Neural cell (in vitro differentiated cells): ENCODE data around the gene ALMS1. TPM values are rescaled to one million over a fixed set of nuclear protein-coding genes. Genes with fewer than 3 reads are reported as not detected.
"Not testable (repeated sequence)": the region's sequence is repeated elsewhere in the genome, so short reads cannot be mapped to it uniquely, and the experiment has no call there.

Experiments used
- H2AFZ ChIP-seq: fragments of 200-600, 300-800 bp; sonication (generic), shearing (Covaris generic); 2 replicates; pipeline ENCODE4 v1.6.0; 2014; ENCODE audit warnings: low read depth, mild to moderate bottlenecking, antibody characterized with exemption, low read length, moderate library complexity
- H3F3A ChIP-seq: fragments of 200-600 bp; shearing (Covaris generic); 2 replicates; pipeline ENCODE4 v1.6.1; 2016; ENCODE audit warnings: mild to moderate bottlenecking, moderate library complexity, mixed read lengths, antibody characterized with exemption, low read length; ENCODE audit not compliant: insufficient read depth, poor library complexity, severe bottlenecking
- H3K27ac ChIP-seq: fragments of 200-600, 300-800 bp; sonication (generic), shearing (Covaris generic); 2 replicates; pipeline ENCODE4 v1.5.1; 2014; ENCODE audit warnings: mild to moderate bottlenecking, low read length, moderate library complexity
- H3K27me3 ChIP-seq: fragments of 300-800, 200-600 bp; sonication (generic), shearing (Covaris generic); 2 replicates; pipeline ENCODE4 v1.6.0; 2014; ENCODE audit warnings: mild to moderate bottlenecking, low read depth, low read length, moderate library complexity; ENCODE audit not compliant: insufficient read depth
- H3K36me3 ChIP-seq: fragments of 300-800, 200-600 bp; sonication (generic), shearing (Covaris generic); 2 replicates; pipeline ENCODE4 v1.5.1; 2014; ENCODE audit warnings: mild to moderate bottlenecking, antibody characterized with exemption, low read length, moderate library complexity; ENCODE audit not compliant: insufficient read depth
- H3K4me2 ChIP-seq: fragments of 300-800, 200-600 bp; sonication (generic), shearing (Covaris generic); 2 replicates; pipeline ENCODE4 v1.6.0; 2014; ENCODE audit warnings: mild to moderate bottlenecking, low read length
- H3K4me3 ChIP-seq: fragments of 300-800, 200-600 bp; sonication (generic), shearing (Covaris generic); 2 replicates; pipeline ENCODE4 v1.5.1; 2014; ENCODE audit warnings: mild to moderate bottlenecking, low read length, moderate library complexity
- H3K79me2 ChIP-seq: fragments of 200-600 bp; shearing (Covaris generic); replicated peaks from 2 replicates; pipeline ENCODE4 v1.6.0; 2014; ENCODE audit warnings: mild to moderate bottlenecking, low read length, moderate library complexity; ENCODE audit not compliant: insufficient read depth
- H3K9ac ChIP-seq: fragments of 300-800, 200-600 bp; sonication (generic), shearing (Covaris generic); 2 replicates; pipeline ENCODE4 v1.6.1; 2016; ENCODE audit warnings: mild to moderate bottlenecking, low read length, mixed read lengths
- H3K9me2 ChIP-seq: fragments of 200-600 bp; shearing (Covaris generic); 2 replicates; pipeline ENCODE4 v1.6.1; 2016; ENCODE audit warnings: mild to moderate bottlenecking, low read length, mixed read lengths; ENCODE audit not compliant: insufficient read depth
- H3K9me3 ChIP-seq: fragments of 200-600, 300-800 bp; sonication (generic), shearing (Covaris generic); 2 replicates; pipeline ENCODE4 v1.6.1; 2016; ENCODE audit warnings: mild to moderate bottlenecking, mixed run types, low read length, moderate library complexity, mixed read lengths
- H4K20me1 ChIP-seq: fragments of 200-600 bp; shearing (Covaris generic); 2 replicates; pipeline ENCODE4 v1.6.1; 2016; ENCODE audit warnings: mild to moderate bottlenecking, mixed run types; ENCODE audit not compliant: insufficient read depth
- CTCF ChIP-seq: fragments of 450-650 bp; IDR thresholded peaks from 2 replicates; pipeline ENCODE4 v1.5.1; 2014; ENCODE audit warnings: antibody characterized with exemption, mild to moderate bottlenecking, moderate library complexity; ENCODE audit not compliant: poor library complexity, severe bottlenecking
- EP300 ChIP-seq: fragments of 450-650 bp; conservative IDR thresholded peaks from 2 replicates; pipeline ENCODE4 v1.6.1; 2014; ENCODE audit warnings: antibody characterized with exemption, mild to moderate bottlenecking, moderate library complexity; ENCODE audit not compliant: poor library complexity, severe bottlenecking
- EZH2 ChIP-seq: fragments of 200-600, 300-800 bp; shearing (Covaris generic), sonication (generic); IDR thresholded peaks from 2 replicates; pipeline ENCODE4 v1.6.1; 2014; ENCODE audit warnings: antibody characterized with exemption, low read length, borderline replicate concordance, mild to moderate bottlenecking; ENCODE audit not compliant: insufficient read depth, poor library complexity, severe bottlenecking
- MXI1 ChIP-seq: fragments of 450-650 bp; conservative IDR thresholded peaks from 2 replicates; pipeline ENCODE4 v1.6.1; 2014; ENCODE audit warnings: antibody characterized with exemption, mild to moderate bottlenecking; ENCODE audit not compliant: poor library complexity, severe bottlenecking
- POLR2AphosphoS5 ChIP-seq: IDR thresholded peaks from 2 replicates; pipeline ENCODE4 v1.6.1; 2012
- RAD21 ChIP-seq: fragments of 450-650 bp; conservative IDR thresholded peaks from 2 replicates; pipeline ENCODE4 v1.6.1; 2014; ENCODE audit warnings: antibody characterized with exemption, mild to moderate bottlenecking, moderate library complexity
- REST ChIP-seq: IDR thresholded peaks from 2 replicates; pipeline ENCODE4 v1.6.1; 2012; ENCODE audit warnings: borderline replicate concordance
- SMC3 ChIP-seq: fragments of 450-650 bp; conservative IDR thresholded peaks from 2 replicates; pipeline ENCODE4 v1.6.1; 2014; ENCODE audit warnings: antibody characterized with exemption, mild to moderate bottlenecking, moderate library complexity; ENCODE audit not compliant: poor library complexity
- TAF1 ChIP-seq: IDR thresholded peaks from 2 replicates; pipeline ENCODE4 v1.6.1; 2012; ENCODE audit warnings: low read depth
- polyA plus RNA-seq: library from polyadenylated mRNA; depleted of rRNA; stranded (reverse); fragments of >200 nt; gene quantifications from 2 replicates; pipeline ENCODE4 v1.2.3, GENCODE V29; 2014

The ALMS1 gene
- polyA plus RNA-seq, 1 donor from 2014 or later = 12.2 TPM

- H3K9me2 ChIP-seq = no peaks in the 10 kb centered on the region
- no peaks in the 10 kb centered on the region for H3K79me2 ChIP-seq
- H3K27ac ChIP-seq = no peak overlapping the region
- H3K4me3 ChIP-seq = no peak overlapping the region
- TF ChIP-seq TAF1 = no peak
- no peak overlapping the region for H3K4me2 ChIP-seq
- no peaks in the 10 kb centered on the region for H4K20me1 ChIP-seq
- H3K27me3 ChIP-seq = no peaks in the 10 kb centered on the region
- H3K9me3 ChIP-seq = no peaks in the 10 kb centered on the region
- no peak overlapping the region for H3K9ac ChIP-seq
- H3K36me3 ChIP-seq = peaks cover 8% of the 10 kb centered on the region
- H2AFZ ChIP-seq = no peak overlapping the region
- no peaks in the 10 kb centered on the region for H3F3A ChIP-seq
These were observed 130.4 kb downstream of the ALMS1 start for GRCh38 chr2:73516033-73516432.

- Histone ChIP-seq H3K79me2 (no peaks in the 10 kb centered on the region), H3K27ac (no peak overlapping the region), H3K9me2 (no peaks in the 10 kb centered on the region), H3K9ac (no peak overlapping the region), H3K36me3 (peaks cover 9% of the 10 kb centered on the region), H2AFZ (no peak overlapping the region), H3F3A (no peaks in the 10 kb centered on the region), H3K27me3 (no peaks in the 10 kb centered on the region), H3K4me2 (no peak overlapping the region), H3K4me3 (no peak overlapping the region), H3K9me3 (no peaks in the 10 kb centered on the region), H4K20me1 (no peaks in the 10 kb centered on the region)
- TF ChIP-seq CTCF = no peak
- no peak for TF ChIP-seq EP300
- TF ChIP-seq TAF1 = no peak
- TF ChIP-seq RAD21 = no peak
- no peak for TF ChIP-seq POLR2AphosphoS5
- no peak for TF ChIP-seq SMC3
- TF ChIP-seq EZH2 = no peak
- TF ChIP-seq MXI1 = no peak
- no peak for TF ChIP-seq REST
These were observed 143.1 kb downstream of the ALMS1 start for GRCh38 chr2:73528688-73529087.

- H3K27me3 ChIP-seq, H3K36me3 ChIP-seq, H4K20me1 ChIP-seq, H3F3A ChIP-seq, H3K4me3 ChIP-seq, H3K27ac ChIP-seq, H3K9me2 ChIP-seq, H3K4me2 ChIP-seq, H3K9me3 ChIP-seq, H3K79me2 ChIP-seq, H2AFZ ChIP-seq, H3K9ac ChIP-seq: not testable (repeated sequence)
These were observed 145.1 kb downstream of the ALMS1 start for GRCh38 chr2:73530773-73531172.
